Aorta (tissue), 5 donors: ENCODE measurements around the gene ARHGEF16. TPM values are rescaled to one million over a fixed set of nuclear protein-coding genes. Genes with fewer than 3 reads are reported as not detected.
A peak's percentile ranks its signal among the peaks of the same experiment; 100 is the strongest.

Experiments used
- ATAC-seq: fragments of 200-7000 bp; cut with Tn5 transposase; one replicate; pipeline ENCODE4 v1.9.1; 2022; ENCODE audit warnings: moderate library complexity; ENCODE audit not compliant: low FRiP score
- DNase-seq, 2 donors: peaks; one replicate each; pipeline ENCODE4 v3.0.0-alpha.2; 2020
- H3K27ac ChIP-seq, 2 donors: one replicate each; pipeline ENCODE4 v1.5.1; 2013; ENCODE audit warnings: low read length in 2 of 2, mild to moderate bottlenecking in 2 of 2, moderate library complexity in 2 of 2, control low read depth in 1 of 2, inconsistent platforms in 1 of 2, low read depth in 1 of 2
- H3K27me3 ChIP-seq, 2 donors: one replicate each; pipeline ENCODE4 v1.6.1; 2013; ENCODE audit warnings: control low read depth in 1 of 2, low read length in 1 of 2, mild to moderate bottlenecking in 1 of 2, moderate library complexity in 1 of 2; ENCODE audit not compliant: insufficient read depth in 2 of 2, control insufficient read depth in 1 of 2
- H3K36me3 ChIP-seq, 2 donors: one replicate each; pipeline ENCODE4 v1.6.1; 2013; ENCODE audit warnings: control low read depth in 1 of 2, low read length in 1 of 2, mild to moderate bottlenecking in 1 of 2; ENCODE audit not compliant: insufficient read depth in 2 of 2, control insufficient read depth in 1 of 2
- H3K4me1 ChIP-seq, 2 donors: one replicate each; pipeline ENCODE4 v1.6.1; 2013; ENCODE audit warnings: low read length in 2 of 2, control low read depth in 1 of 2, mild to moderate bottlenecking in 1 of 2, moderate library complexity in 1 of 2; ENCODE audit not compliant: insufficient read depth in 2 of 2, control insufficient read depth in 1 of 2
- H3K4me3 ChIP-seq, 2 donors: one replicate each; pipeline ENCODE4 v1.5.1; 2013; ENCODE audit warnings: low read length in 2 of 2, control low read depth in 1 of 2, mild to moderate bottlenecking in 1 of 2
- H3K9me3 ChIP-seq: one replicate; pipeline ENCODE4 v1.6.1; 2013; ENCODE audit warnings: mild to moderate bottlenecking, low read length; ENCODE audit not compliant: control insufficient read depth
- WGBS, 2 donors: extraction: QIAGEN DNeasy Blood & Tissue Kit; methylation state at CpG; one replicate each; pipeline ENCODE4 v1.1.7; 2013; 5-methylcytosine and 5-hydroxymethylcytosine counted together
- intact Hi-C, 2 donors: fragments of 100-400 bp; cut with DNase I; formaldehyde crosslinking; loops; one replicate each; pipeline versions ENCODE4 v1.14.2 to v1.15.0; 2022
- polyA plus RNA-seq, 2 donors: library from polyadenylated mRNA; stranded (reverse); fragments of 200-250 nt; gene quantifications; one replicate each; pipeline ENCODE4 v1.2.3, GENCODE V29; 2013
- total RNA-seq, 2 donors: library from RNA; stranded (reverse); fragmentation: NEBNext Ultra II Directional; extraction: Animal tissue kit (Norgen Biotek cat#: 25700); gene quantifications; one replicate each; pipeline ENCODE4 v1.2.1, GENCODE V29; 2021
- donor health status: healthy with polysubstance abuse.
- donor health status: Bipolar disorder and iron deficiency.
- donor health status: DM: no; HTN: no; CAD: no.
- donor health status: DM: no; HTN: no; CAD: no.
- donor health status: DM: yes; HTN: yes; CAD: no.

ARHGEF16 gene
- total and polyA plus RNA-seq, 4 donors = 0.62 to 8.8 (median 1.4) TPM; not detected in 1

GRCh38 chr1:3469849-3470649, 15.6 kb downstream of the ARHGEF16 start:
- ATAC-seq (no peak), DNase-seq (peak; percentile 38 to 53)
- Histone ChIP-seq H3K36me3 (no peaks in the 10 kb centered on the region), H3K4me3 (no peak overlapping the region), H3K4me1 (no peaks in the 10 kb centered on the region), H3K27me3 (no peaks in the 10 kb centered on the region), H3K9me3 (no peaks in the 10 kb centered on the region), H3K27ac (no peak overlapping the region)
- intact Hi-C loops = no loop called here
- WGBS, 2 donors = 85 to 86% methylated on average over 17 of the region's 17 CpGs

- H3K36me3 ChIP-seq = no peaks in the 10 kb centered on the region
- 75 to 82% methylated on average over 22 of the region's 22 CpGs for WGBS, 2 donors
- no peak overlapping the region for H3K27ac ChIP-seq
- no peaks in the 10 kb centered on the region for H3K4me1 ChIP-seq
- H3K27me3 ChIP-seq = no peaks in the 10 kb centered on the region
- DNase-seq = peak; percentile 38 to 69
- intact Hi-C loops = no loop called here
- ATAC-seq = no peak
- H3K4me3 ChIP-seq = no peak overlapping the region
- no peaks in the 10 kb centered on the region for H3K9me3 ChIP-seq
These were observed 16.3 kb downstream of the ARHGEF16 start for GRCh38 chr1:3470650-3471355.

- H3K36me3 ChIP-seq = no peaks in the 10 kb centered on the region
- H3K4me3 ChIP-seq = no peak overlapping the region
- no peak for ATAC-seq
- no peaks in the 10 kb centered on the region for H3K4me1 ChIP-seq
- H3K27ac ChIP-seq = no peak overlapping the region
- intact Hi-C loops = no loop called here
- H3K27me3 ChIP-seq = no peaks in the 10 kb centered on the region
- peak; percentile 50 to 71 for DNase-seq
- H3K9me3 ChIP-seq = no peaks in the 10 kb centered on the region
- 32 to 38% methylated on average over 25 of the region's 25 CpGs for WGBS, 2 donors
These were observed 17.1 kb downstream of the ARHGEF16 start for GRCh38 chr1:3471356-3472087.

GRCh38 chr1:3472088-3472850, 17.8 kb downstream of the ARHGEF16 start:
- Histone ChIP-seq H3K4me3 (no peak overlapping the region), H3K36me3 (no peaks in the 10 kb centered on the region), H3K4me1 (no peaks in the 10 kb centered on the region), H3K9me3 (no peaks in the 10 kb centered on the region), H3K27me3 (no peaks in the 10 kb centered on the region), H3K27ac (no peak overlapping the region)
- intact Hi-C loops = no loop called here
- 76 to 82% methylated on average over 25 of the region's 25 CpGs for WGBS, 2 donors
- DNase-seq (peak in 1 of 2 donors; percentile 38), ATAC-seq (no peak)

GRCh38 chr1:3472906-3473305, 18.4 kb downstream of the ARHGEF16 start:
- no peaks in the 10 kb centered on the region for H3K36me3 ChIP-seq
- 83 to 84% methylated on average over 17 of the region's 17 CpGs for WGBS, 2 donors
- intact Hi-C loops = no loop called here
- H3K27ac ChIP-seq = no peak overlapping the region
- H3K4me1 ChIP-seq = no peaks in the 10 kb centered on the region
- no peaks in the 10 kb centered on the region for H3K27me3 ChIP-seq
- DNase-seq = no peak
- no peak for ATAC-seq
- no peaks in the 10 kb centered on the region for H3K9me3 ChIP-seq
- H3K4me3 ChIP-seq = no peak overlapping the region

GRCh38 chr1:3473381-3473844, 18.9 kb downstream of the ARHGEF16 start:
- H3K27ac ChIP-seq = no peak overlapping the region
- ATAC-seq (no peak), DNase-seq (no peak)
- H3K36me3 ChIP-seq = no peaks in the 10 kb centered on the region
- H3K4me3 ChIP-seq = no peak overlapping the region
- no peaks in the 10 kb centered on the region for H3K9me3 ChIP-seq
- WGBS, 2 donors = 57 to 59% methylated on average over 20 of the region's 20 CpGs
- intact Hi-C loops = no loop called here
- H3K4me1 ChIP-seq = no peaks in the 10 kb centered on the region
- no peaks in the 10 kb centered on the region for H3K27me3 ChIP-seq

GRCh38 chr1:3474016-3474415, 19.6 kb downstream of the ARHGEF16 start:
- intact Hi-C loops = no loop called here
- Histone ChIP-seq H3K27ac (no peak overlapping the region), H3K27me3 (no peaks in the 10 kb centered on the region), H3K4me1 (no peaks in the 10 kb centered on the region), H3K36me3 (no peaks in the 10 kb centered on the region), H3K9me3 (no peaks in the 10 kb centered on the region), H3K4me3 (no peak overlapping the region)
- WGBS, 2 donors = 82 to 84% methylated on average over 8 of the region's 8 CpGs
- ATAC-seq (no peak), DNase-seq (no peak)

- Histone ChIP-seq H3K9me3 (no peaks in the 10 kb centered on the region), H3K36me3 (no peaks in the 10 kb centered on the region), H3K4me3 (no peak overlapping the region), H3K27me3 (no peaks in the 10 kb centered on the region), H3K4me1 (no peaks in the 10 kb centered on the region), H3K27ac (no peak overlapping the region)
- ATAC-seq (no peak), DNase-seq (no peak)
- intact Hi-C loops = no loop called here
- 48 to 52% methylated on average over 10 of the region's 10 CpGs for WGBS, 2 donors
These were observed 20.0 kb downstream of the ARHGEF16 start for GRCh38 chr1:3474421-3474820.
